Erythroblast (primary cell): Measurements from ENCODE around the gene SS18.

Experiments used
- GATA1 ChIP-seq: IDR thresholded peaks from 2 replicates; pipeline ENCODE4 v1.6.1; 2011; ENCODE audit warnings: low read depth, mild to moderate bottlenecking, control low read depth, low read length, moderate library complexity
- POLR2A ChIP-seq: IDR thresholded peaks from 2 replicates; pipeline ENCODE4 v1.6.1; 2011; ENCODE audit warnings: mild to moderate bottlenecking, low read length

- peak; percentile 30 for TF ChIP-seq POLR2A
- no peak for TF ChIP-seq GATA1
These were observed 99.9 kb downstream of the SS18 start for GRCh38 chr18:25990473-25990872.
